K562 (cell line): ENCODE results near the gene PRRC2A. TPM values are rescaled to one million over a fixed set of nuclear protein-coding genes. Genes with fewer than 3 reads are reported as not detected.

Experiments used
- ATAC-seq: fragments of 200-7000 bp; cut with Tn5 transposase; 3 replicates; pipeline ENCODE4 v1.9.1; 2020; ENCODE audit warnings: moderate library complexity
- BruUV-seq: library from RNA; stranded (reverse); fragments of 400-500 nt; replicated peaks from 2 replicates; lab custom pipeline; 2021; lab: Mats Ljungman, UMichigan
- CTCF ChIA-PET: fragments of 300-600 bp; formaldehyde crosslinking; extraction: SDS; loops from one replicate; lab custom pipeline; 2021; ENCODE audit warnings: low intra/inter-chr PET ratio; lab: Yijun Ruan, JAX
- POLR2A ChIA-PET: fragments of 300-600, 350-650 bp; sonication (Branson Sonifier 250); formaldehyde crosslinking; extraction: SDS; loops from one replicate; lab custom pipeline; 2021; ENCODE audit warnings: antibody characterized with exemption, inconsistent platforms; lab: Yijun Ruan, JAX
- DNase-seq, 4 experiments: peaks; one replicate each; pipeline versions ENCODE4 v3.0.0 to v3.0.0-alpha.2; 2011 to 2018; ENCODE audit warnings: low spot score in 3 of 4, mixed read lengths in 3 of 4; ENCODE audit errors: extremely low read depth in 1 of 4
- FAIRE-seq: peaks from 2 replicates; lab custom pipeline; 2011; peaks lifted over from hg19 to GRCh38; lab: Jason Lieb, UNC
- H2AFZ ChIP-seq: 2 replicates; pipeline ENCODE4 v1.6.0; 2011; ENCODE audit warnings: low read depth, low read length, control low read depth, inconsistent platforms
- H3K27ac ChIP-seq: fragments of 200-600 bp; 3 replicates; pipeline ENCODE4 v1.8.0; 2011; ENCODE audit warnings: low read depth, mild to moderate bottlenecking, control low read depth, inconsistent platforms, low read length, moderate library complexity, mixed read lengths; ENCODE audit errors: extremely low read depth
- H3K27me3 ChIP-seq, 2 experiments: fragments of 300-600 bp in 1 of 2; 2 replicates in 1 of 2; 3 replicates in 1 of 2; pipeline versions ENCODE4 v1.6.0 to v1.8.0; 2011; ENCODE audit warnings: inconsistent platforms in 2 of 2, low read length in 2 of 2, mild to moderate bottlenecking in 1 of 2, mixed read lengths in 1 of 2, moderate library complexity in 1 of 2; ENCODE audit not compliant: control insufficient read depth in 2 of 2, insufficient read depth in 2 of 2
- H3K36me3 ChIP-seq: fragments of 300-600 bp; 3 replicates; pipeline ENCODE4 v1.8.0; 2011; ENCODE audit warnings: mild to moderate bottlenecking, low read length, inconsistent platforms; ENCODE audit not compliant: control insufficient read depth, insufficient read depth
- H3K4me1 ChIP-seq, 2 experiments: fragments of 200-600 bp in 1 of 2; replicated peaks in 1 of 2; 2 replicates in 1 of 2; 3 replicates in 1 of 2; pipeline versions ENCODE4 v1.5.1 to v1.8.0; 2011; ENCODE audit warnings: inconsistent platforms in 2 of 2, low read length in 2 of 2, mild to moderate bottlenecking in 1 of 2, mixed read lengths in 1 of 2, moderate library complexity in 1 of 2; ENCODE audit not compliant: control insufficient read depth in 2 of 2, insufficient read depth in 2 of 2
- H3K4me2 ChIP-seq: 2 replicates; pipeline ENCODE4 v1.6.1; 2011; ENCODE audit warnings: low read length, control low read depth, inconsistent platforms, mixed read lengths; ENCODE audit not compliant: insufficient read depth
- H3K4me3 ChIP-seq: fragments of 200-600 bp; sonication (generic), shearing (Covaris generic); 2 replicates; pipeline ENCODE4 v1.5.1; 2016; ENCODE audit warnings: control low read depth, inconsistent platforms
- H3K79me2 ChIP-seq: fragments of 200-600 bp; 3 replicates; pipeline ENCODE4 v1.8.0; 2011; ENCODE audit warnings: low read length, inconsistent platforms; ENCODE audit not compliant: control insufficient read depth, insufficient read depth
- H3K9ac ChIP-seq, 2 experiments: 2 replicates each; pipeline versions ENCODE4 v1.6.0 to v1.6.1; 2011; ENCODE audit warnings: low read depth in 2 of 2, low read length in 2 of 2, control low read depth in 1 of 2, inconsistent platforms in 1 of 2, mild to moderate bottlenecking in 1 of 2, mixed read lengths in 1 of 2; ENCODE audit not compliant: insufficient read depth in 1 of 2
- H3K9me1 ChIP-seq: one replicate; pipeline ENCODE4 v1.6.0; 2011; ENCODE audit warnings: inconsistent platforms, mild to moderate bottlenecking, low read length, moderate library complexity; ENCODE audit not compliant: control insufficient read depth, insufficient read depth
- H3K9me3 ChIP-seq: replicated peaks from 2 replicates; pipeline ENCODE4 v1.5.1; 2011; ENCODE audit warnings: low read depth, low read length, inconsistent platforms; ENCODE audit not compliant: control insufficient read depth, insufficient read depth
- H4K20me1 ChIP-seq: replicated peaks from 2 replicates; pipeline ENCODE4 v1.6.1; 2011; ENCODE audit warnings: low read length, inconsistent platforms, mixed read lengths; ENCODE audit not compliant: control insufficient read depth, insufficient read depth
- BMI1 ChIP-seq: fragments of 150-350 bp; IDR thresholded peaks from 2 replicates; pipeline ENCODE4 v1.6.1; 2014; ENCODE audit warnings: low read length
- CXXC5 ChIP-seq: fragments of 250-450 bp; sonication (Bioruptor Pico); IDR thresholded peaks from 2 replicates; pipeline ENCODE4 v1.8.0; 2022; ENCODE audit warnings: inconsistent platforms, mild to moderate bottlenecking, moderate library complexity
- DNMT1 ChIP-seq: fragments of 450-650 bp; IDR thresholded peaks from 2 replicates; pipeline ENCODE4 v1.6.1; 2016; ENCODE audit warnings: antibody characterized with exemption, mild to moderate bottlenecking
- ELF2 ChIP-seq: fragments of 250-450 bp; sonication (Bioruptor Pico); IDR thresholded peaks from 2 replicates; pipeline ENCODE4 v1.5.0; 2021; ENCODE audit warnings: mild to moderate bottlenecking
- LARP7 ChIP-seq: fragments of 450-650 bp; IDR thresholded peaks from 2 replicates; pipeline ENCODE4 v1.6.1; 2016
- LCOR ChIP-seq: sonication (generic); formaldehyde crosslinking; IDR thresholded peaks from 2 replicates; pipeline ENCODE4 v1.8.0; 2022; ENCODE audit warnings: mild to moderate bottlenecking, missing genetic modification reagents
- MCM2 ChIP-seq: fragments of 450-650 bp; IDR thresholded peaks from 2 replicates; pipeline ENCODE4 v1.6.1; 2017; ENCODE audit warnings: low read depth, mild to moderate bottlenecking
- MED1 ChIP-seq: sonication (generic); formaldehyde crosslinking; IDR thresholded peaks from 2 replicates; pipeline ENCODE4 v1.8.1; 2023; ENCODE audit warnings: missing genetic modification reagents, borderline replicate concordance
- NRF1 ChIP-seq, 2 experiments: fragments of 450-650 bp; IDR thresholded peaks in 1 of 2; conservative IDR thresholded peaks in 1 of 2; 2 replicates each; pipeline ENCODE4 v1.6.1; 2014; ENCODE audit warnings: mild to moderate bottlenecking in 2 of 2
- SREBF2 ChIP-seq: sonication (generic); formaldehyde crosslinking; IDR thresholded peaks from 2 replicates; pipeline ENCODE4 v1.4.0; 2020; ENCODE audit warnings: mild to moderate bottlenecking, missing genetic modification reagents
- TBL1XR1 ChIP-seq, 2 experiments: IDR thresholded peaks; 2 replicates each; pipeline ENCODE4 v1.6.1; 2012; ENCODE audit warnings: improper control_type of control experiment in 2 of 2, low read length in 2 of 2, mild to moderate bottlenecking in 1 of 2
- TEAD2 ChIP-seq: fragments of 450-650 bp; IDR thresholded peaks from 2 replicates; pipeline ENCODE4 v1.6.1; 2016; ENCODE audit warnings: missing genetic modification characterization, control low read depth, missing compliant biosample characterization
- ZNF121 ChIP-seq: sonication (generic); formaldehyde crosslinking; conservative IDR thresholded peaks from 2 replicates; pipeline ENCODE4 v1.8.0; 2022; ENCODE audit warnings: missing genetic modification reagents
- ZNF124 ChIP-seq: sonication (generic); formaldehyde crosslinking; IDR thresholded peaks from 2 replicates; pipeline ENCODE4 v1.8.1; 2022; ENCODE audit warnings: missing genetic modification reagents
- ZNF239 ChIP-seq: fragments of 250-450 bp; sonication (Bioruptor Pico); IDR thresholded peaks from 2 replicates; pipeline ENCODE4 v1.4.0; 2020; ENCODE audit warnings: mild to moderate bottlenecking
- ZNF561 ChIP-seq: fragments of 450-650 bp; formaldehyde crosslinking; conservative IDR thresholded peaks from 2 replicates; pipeline ENCODE4 v1.4.0; 2020; ENCODE audit warnings: mild to moderate bottlenecking, moderate library complexity
- ZNF584 ChIP-seq: fragments of 200-800 bp; sonication (Bioruptor generic); IDR thresholded peaks from 2 replicates; pipeline ENCODE4 v1.6.1; 2016; ENCODE audit warnings: low read depth, mild to moderate bottlenecking, missing genetic modification characterization, missing compliant biosample characterization
- WGBS: fragments of 100-300 bp; shearing (Covaris generic); methylation state at CpG from one replicate; pipeline ENCODE4 v1.1.6; 2016; ENCODE audit warnings: low coverage, mixed read lengths; ENCODE audit not compliant: insufficient coverage; ENCODE audit errors: missing lambda C conversion rate; 5-methylcytosine and 5-hydroxymethylcytosine counted together
- in situ Hi-C: fragments of 300-500 bp; cut with MboI; formaldehyde crosslinking; loops from 4 replicates; pipeline ENCODE4 v1.15.0; 2018; ENCODE audit warnings: inconsistent platforms, mixed read lengths
- intact Hi-C: fragments of 100-400 bp; cut with micrococcal nuclease; formaldehyde crosslinking; loops from 2 replicates; pipeline ENCODE4 v1.14.2; 2022
- polyA plus RNA-seq, 8 experiments: library from polyadenylated mRNA; depleted of rRNA in 4 of 8; stranded (reverse) in 5 of 8; unstranded in 3 of 8; fragments of >200 nt; fragmentation: Nextera tagmentation in 2 of 8; fragmentation: Illumina TruSeq in 1 of 8; extraction: Ambion mirVana in 2 of 8; extraction: Trizol in 1 of 8; gene quantifications; 2 replicates each; pipeline versions ENCODE4 v1.2.1 to v1.2.3, GENCODE V29; 2011 to 2014; ENCODE audit warnings: inconsistent platforms in 1 of 8, missing spikeins in 1 of 8
- total RNA-seq, 7 experiments: library from RNA; depleted of rRNA in 6 of 7; stranded (reverse); fragments of >200 nt in 6 of 7; fragmentation: Illumina TruSeq in 2 of 7; extraction: Trizol in 2 of 7; gene quantifications; 2 replicates each; pipeline versions ENCODE4 v1.2.1 to v1.2.3, GENCODE V29; 2011 to 2021; ENCODE audit warnings: low replicate concordance in 1 of 7
- TF ChIP-seq, protein P1 (sequence below): fragments of 200-800 bp; sonication (Bioruptor generic); IDR thresholded peaks from 2 replicates; pipeline ENCODE4 v1.6.1; 2016; ENCODE audit warnings: missing genetic modification characterization, missing compliant biosample characterization
- TF ChIP-seq, protein P2 (sequence below): fragments of 450-650 bp; formaldehyde crosslinking; IDR thresholded peaks from 2 replicates; pipeline ENCODE4 v1.4.0; 2022; ENCODE audit warnings: mild to moderate bottlenecking, moderate library complexity

PRRC2A gene
- total and polyA plus RNA-seq, 9 of the 15 experiments (the other 6 are each of a cell fraction or from before 2014, with no cell fraction given): 1.0 to 332 (median 63.0) TPM

DNA sequence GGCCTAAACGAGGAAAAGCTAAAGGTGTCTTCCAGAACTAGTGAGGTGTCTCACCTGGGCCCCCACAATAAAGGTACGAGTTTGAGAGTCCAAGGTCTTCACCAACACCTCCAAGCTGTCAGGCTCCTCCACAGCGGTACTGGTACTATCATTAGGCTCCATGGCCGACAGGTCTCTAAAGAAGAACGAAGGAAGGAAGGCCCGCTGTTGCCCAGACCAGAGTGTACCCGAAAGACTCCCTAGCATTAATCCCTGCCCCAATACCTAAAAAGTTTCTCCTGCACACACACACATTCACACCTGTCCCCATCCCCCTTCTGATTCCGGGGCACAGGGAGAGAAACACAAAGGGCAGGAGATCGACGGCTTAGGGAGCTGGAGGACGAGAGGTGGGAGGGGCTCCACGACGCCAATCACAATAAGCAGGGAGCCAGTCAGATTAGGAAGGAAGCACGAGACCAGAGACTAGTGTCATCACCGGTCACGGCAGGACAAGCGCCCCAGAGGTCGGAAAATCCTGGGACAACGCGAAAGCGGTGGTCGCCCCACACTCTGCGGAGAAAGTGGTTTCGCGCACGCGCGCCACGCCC lies 31.2 kb downstream of the PRRC2A start:
- POLR2A ChIA-PET: interaction anchor here (0.7 to 8.5 kb wide), 47 partner anchors 11 to 1724 kb away, joined by 3 to 267 read pairs (median 8); partner anchors contain the start of genes C6orf47, CSNK2B, DDX39B and GPANK1
- H2AFZ ChIP-seq: peak overlapping the region; percentile 94
- TF ChIP-seq SREBF2 (CRISPR knock-in tag) (no peak), ELF2 (CRISPR knock-in tag) (0 out of 2 replicates have a peak, but pooled peaks have one; percentile 69), MCM2 (no peak), LARP7 (no peak), TEAD2 (tag) (no peak), MED1 (CRISPR knock-in tag) (no peak), ZNF584 (no peak; the same call in 1 of the 2 replicates), ZNF561 (no peak), CXXC5 (CRISPR knock-in tag) (no peak; the same call in none of the 2 replicates), TBL1XR1 (IDR thresholded peaks at IDR 0.05; ENCODE audit: low read length in 2 of 2) (no peak; a peak in 1 of 4 replicates), ZNF239 (CRISPR knock-in tag) (no peak), NRF1 (conservative IDR thresholded peaks at IDR 0.05 in 1 of 2, IDR thresholded peaks at IDR 0.05 in 1 of 2) (no peak), BMI1 (no peak), LCOR (CRISPR knock-in tag) (no peak), ZNF121 (no peak), DNMT1 (peak; percentile 42; the same call in 1 of the 2 replicates), ZNF124 (CRISPR knock-in tag) (no peak)
- TF ChIP-seq, protein P1, sequence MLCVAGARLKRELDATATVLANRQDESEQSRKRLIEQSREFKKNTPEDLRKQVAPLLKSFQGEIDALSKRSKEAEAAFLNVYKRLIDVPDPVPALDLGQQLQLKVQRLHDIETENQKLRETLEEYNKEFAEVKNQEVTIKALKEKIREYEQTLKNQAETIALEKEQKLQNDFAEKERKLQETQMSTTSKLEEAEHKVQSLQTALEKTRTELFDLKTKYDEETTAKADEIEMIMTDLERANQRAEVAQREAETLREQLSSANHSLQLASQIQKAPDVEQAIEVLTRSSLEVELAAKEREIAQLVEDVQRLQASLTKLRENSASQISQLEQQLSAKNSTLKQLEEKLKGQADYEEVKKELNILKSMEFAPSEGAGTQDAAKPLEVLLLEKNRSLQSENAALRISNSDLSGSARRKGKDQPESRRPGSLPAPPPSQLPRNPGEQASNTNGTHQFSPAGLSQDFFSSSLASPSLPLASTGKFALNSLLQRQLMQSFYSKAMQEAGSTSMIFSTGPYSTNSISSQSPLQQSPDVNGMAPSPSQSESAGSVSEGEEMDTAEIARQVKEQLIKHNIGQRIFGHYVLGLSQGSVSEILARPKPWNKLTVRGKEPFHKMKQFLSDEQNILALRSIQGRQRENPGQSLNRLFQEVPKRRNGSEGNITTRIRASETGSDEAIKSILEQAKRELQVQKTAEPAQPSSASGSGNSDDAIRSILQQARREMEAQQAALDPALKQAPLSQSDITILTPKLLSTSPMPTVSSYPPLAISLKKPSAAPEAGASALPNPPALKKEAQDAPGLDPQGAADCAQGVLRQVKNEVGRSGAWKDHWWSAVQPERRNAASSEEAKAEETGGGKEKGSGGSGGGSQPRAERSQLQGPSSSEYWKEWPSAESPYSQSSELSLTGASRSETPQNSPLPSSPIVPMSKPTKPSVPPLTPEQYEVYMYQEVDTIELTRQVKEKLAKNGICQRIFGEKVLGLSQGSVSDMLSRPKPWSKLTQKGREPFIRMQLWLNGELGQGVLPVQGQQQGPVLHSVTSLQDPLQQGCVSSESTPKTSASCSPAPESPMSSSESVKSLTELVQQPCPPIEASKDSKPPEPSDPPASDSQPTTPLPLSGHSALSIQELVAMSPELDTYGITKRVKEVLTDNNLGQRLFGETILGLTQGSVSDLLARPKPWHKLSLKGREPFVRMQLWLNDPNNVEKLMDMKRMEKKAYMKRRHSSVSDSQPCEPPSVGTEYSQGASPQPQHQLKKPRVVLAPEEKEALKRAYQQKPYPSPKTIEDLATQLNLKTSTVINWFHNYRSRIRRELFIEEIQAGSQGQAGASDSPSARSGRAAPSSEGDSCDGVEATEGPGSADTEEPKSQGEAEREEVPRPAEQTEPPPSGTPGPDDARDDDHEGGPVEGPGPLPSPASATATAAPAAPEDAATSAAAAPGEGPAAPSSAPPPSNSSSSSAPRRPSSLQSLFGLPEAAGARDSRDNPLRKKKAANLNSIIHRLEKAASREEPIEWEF: no peak
- TF ChIP-seq, protein P2, sequence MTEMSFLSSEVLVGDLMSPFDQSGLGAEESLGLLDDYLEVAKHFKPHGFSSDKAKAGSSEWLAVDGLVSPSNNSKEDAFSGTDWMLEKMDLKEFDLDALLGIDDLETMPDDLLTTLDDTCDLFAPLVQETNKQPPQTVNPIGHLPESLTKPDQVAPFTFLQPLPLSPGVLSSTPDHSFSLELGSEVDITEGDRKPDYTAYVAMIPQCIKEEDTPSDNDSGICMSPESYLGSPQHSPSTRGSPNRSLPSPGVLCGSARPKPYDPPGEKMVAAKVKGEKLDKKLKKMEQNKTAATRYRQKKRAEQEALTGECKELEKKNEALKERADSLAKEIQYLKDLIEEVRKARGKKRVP (CRISPR knock-in tag): no peak

More for the DNA sequence above, 31.2 kb downstream of the PRRC2A start:
- Histone ChIP-seq H3K9me3 (no peaks in the 10 kb centered on the region), H3K27me3 (no peaks in the 10 kb centered on the region), H3K79me2 (peaks cover 72% of the 10 kb centered on the region), H3K27ac (peak overlapping the region; percentile 98), H3K9me1 (no peaks in the 10 kb centered on the region), H3K9ac (peak overlapping the region; percentile 95 to 97), H3K4me1 (peaks cover 14 to 15% of the 10 kb centered on the region in 2 experiments), H3K4me3 (peak overlapping the region; percentile 73), H4K20me1 (peaks cover 2% of the 10 kb centered on the region), H3K4me2 (peak overlapping the region; percentile 90), H3K36me3 (peaks cover 65% of the 10 kb centered on the region)
- BruUV-seq: TSS peak; percentile 80
- intact Hi-C loops (loop anchor here (1.0 kb wide), 5 partner anchors 9 to 212 kb away; partner anchors contain the start of genes C6orf47 and DDX39B), in situ Hi-C loops (no loop called here)
- ATAC-seq (peak; percentile 82), DNase-seq (peak in 2 of 4 experiments; percentile 90 to 94), FAIRE-seq (peak; percentile 87)
- CTCF ChIA-PET: no interaction called here
- WGBS: 2% methylated on average over 29 of the region's 29 CpGs
